Gastrocnemius medialis (tissue), 4 donors: ENCODE data around the gene RHBDL1.

Experiments used
- CTCF ChIP-seq, 5 experiments: fragments of 450-650 bp in 3 of 5; fragments of 200-600 bp in 2 of 5; sonication (generic) in 2 of 5; IDR thresholded peaks in 4 of 5; conservative IDR thresholded peaks in 1 of 5; 1 replicate in 4 of 5; 2 replicates in 1 of 5; pipeline ENCODE4 v1.5.1; 2016 to 2019; ENCODE audit warnings: antibody characterized with exemption in 5 of 5, mild to moderate bottlenecking in 3 of 5, moderate library complexity in 3 of 5
- POLR2A ChIP-seq, 2 donors: fragments of 450-650 bp; IDR thresholded peaks; one replicate each; pipeline ENCODE4 v1.6.1; 2017; ENCODE audit warnings: antibody characterized with exemption in 2 of 2, mild to moderate bottlenecking in 2 of 2, moderate library complexity in 2 of 2

- TF ChIP-seq CTCF (IDR thresholded peaks at IDR 0.05 in 4 of 5, conservative IDR thresholded peaks at IDR 0.05 in 1 of 5), result no peak
- TF ChIP-seq POLR2A (IDR thresholded peaks at IDR 0.05), result no peak
These were observed 29.3 kb downstream of the RHBDL1 start for GRCh38 chr16:704552-705380.
